ENCODE results near the gene HAUS7.

HAUS7 gene

GRCh38 chrX:153475751-153476281 is 5.4 kb upstream of the HAUS7 start:
- no peak for DNase-seq

DNA sequence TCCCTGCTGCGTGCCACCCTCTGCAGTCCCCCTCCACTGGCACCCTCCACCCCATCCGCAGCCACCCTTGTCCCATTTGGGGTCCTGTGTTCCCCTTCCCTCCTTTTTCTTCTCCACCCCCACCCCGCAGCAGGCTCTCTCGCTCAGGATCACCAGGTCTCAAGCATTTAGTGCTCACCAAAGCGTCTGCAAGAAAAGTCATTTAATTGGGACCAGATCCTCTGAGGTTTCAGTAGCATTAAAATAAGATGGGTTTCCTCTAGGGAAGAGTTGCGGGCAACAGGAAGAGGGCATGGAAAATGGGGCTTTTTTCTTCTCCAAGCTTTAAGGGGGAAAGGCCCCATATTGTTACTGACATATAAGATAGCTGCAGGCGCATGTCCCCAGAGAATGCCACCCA is 4.9 kb upstream of the HAUS7 start:
- no peak for DNase-seq

GRCh38 chrX:153474718-153475117 is 4.3 kb upstream of the HAUS7 start:
- DNase-seq: peak; percentile 56

DNA sequence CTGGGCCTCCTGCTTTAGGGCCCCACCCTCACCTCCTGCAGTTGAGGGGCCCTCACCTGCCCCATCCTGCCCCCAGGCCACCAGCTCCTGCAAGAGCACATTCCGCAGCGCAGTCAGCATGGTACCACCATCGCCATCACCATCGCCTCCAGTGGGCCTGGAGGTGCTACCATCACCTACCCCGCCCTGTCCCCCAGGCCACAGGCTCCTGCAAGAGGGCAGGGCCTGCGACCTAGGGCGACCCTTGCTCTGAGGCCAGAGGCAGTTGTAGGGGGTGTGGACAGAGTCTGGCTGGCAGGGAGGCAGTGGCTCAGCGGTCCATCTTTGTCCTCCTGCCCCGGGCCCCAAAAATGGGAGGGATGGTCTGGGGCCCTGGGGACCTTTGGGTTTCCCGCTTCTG is 3.9 kb upstream of the HAUS7 start:
- DNase-seq: no peak

GRCh38 chrX:153473126-153473525 is 2.8 kb upstream of the HAUS7 start:
- no peak for DNase-seq

GRCh38 chrX:153471663-153472280 is 1.4 kb upstream of the HAUS7 start:
- no peak for DNase-seq

- peak; percentile 27 for DNase-seq
These were observed 465 bp downstream of the HAUS7 start for GRCh38 chrX:153469811-153470410.

- DNase-seq: no peak
These were observed 2.3 kb downstream of the HAUS7 start for GRCh38 chrX:153468008-153468580.

DNA sequence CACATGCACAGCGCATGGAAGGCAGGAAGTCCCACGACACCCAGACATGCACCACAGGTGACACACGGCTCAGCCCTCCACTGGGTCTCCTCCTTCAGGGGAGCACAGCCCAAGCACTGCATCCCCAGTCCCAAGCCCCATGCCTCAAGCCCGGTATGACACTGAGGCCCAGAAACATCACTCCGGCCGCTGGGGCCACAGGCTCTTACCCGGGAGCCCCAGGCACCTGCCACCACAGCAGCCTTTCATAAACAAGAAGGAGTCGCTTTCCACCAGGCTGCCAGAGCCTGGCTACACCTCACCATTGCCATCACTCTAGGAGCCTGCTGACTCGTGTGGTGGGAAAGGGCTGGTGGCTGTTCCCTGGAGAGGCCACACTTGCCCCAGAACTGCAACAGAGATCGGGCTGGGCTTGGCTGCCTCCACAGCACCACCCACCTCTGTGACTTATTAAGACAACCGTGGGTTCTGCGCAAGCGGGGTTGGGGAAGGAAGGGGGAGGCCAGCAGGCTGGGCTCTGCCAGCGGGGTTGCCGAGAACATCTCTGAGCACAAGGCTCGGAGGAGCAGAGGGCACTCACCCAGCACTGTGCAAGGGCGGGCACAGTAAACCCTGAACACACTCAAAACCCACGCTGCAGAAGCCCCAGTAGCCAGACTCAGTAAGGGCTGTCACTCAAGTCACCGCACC is 4.5 kb downstream of the HAUS7 start:
- no peak for DNase-seq

- DNase-seq: no peak
These were observed 6.3 kb downstream of the HAUS7 start for GRCh38 chrX:153464116-153464515.

GRCh38 chrX:153463556-153463955 is 6.8 kb downstream of the HAUS7 start:
- no peak for DNase-seq

DNA sequence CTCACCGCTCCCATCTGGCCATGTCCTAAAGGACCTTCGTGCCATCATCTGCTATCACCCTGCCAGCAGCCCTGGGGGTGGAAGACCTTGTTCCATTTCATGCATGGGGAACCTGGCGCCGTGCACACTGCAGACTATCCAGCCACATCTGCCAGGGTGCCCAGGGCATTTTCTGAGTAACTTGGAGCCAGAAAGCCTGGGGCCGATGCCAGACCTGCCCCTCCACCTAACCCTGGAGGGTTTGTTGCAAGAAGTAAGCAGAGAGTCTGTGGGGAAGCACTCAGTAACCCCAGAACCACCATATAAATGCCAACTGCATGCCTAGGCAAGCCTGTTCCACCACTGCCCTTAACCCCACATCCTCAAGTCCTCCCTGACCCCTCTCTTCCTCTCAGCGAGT is 7.3 kb downstream of the HAUS7 start:
- no peak for DNase-seq

DNA sequence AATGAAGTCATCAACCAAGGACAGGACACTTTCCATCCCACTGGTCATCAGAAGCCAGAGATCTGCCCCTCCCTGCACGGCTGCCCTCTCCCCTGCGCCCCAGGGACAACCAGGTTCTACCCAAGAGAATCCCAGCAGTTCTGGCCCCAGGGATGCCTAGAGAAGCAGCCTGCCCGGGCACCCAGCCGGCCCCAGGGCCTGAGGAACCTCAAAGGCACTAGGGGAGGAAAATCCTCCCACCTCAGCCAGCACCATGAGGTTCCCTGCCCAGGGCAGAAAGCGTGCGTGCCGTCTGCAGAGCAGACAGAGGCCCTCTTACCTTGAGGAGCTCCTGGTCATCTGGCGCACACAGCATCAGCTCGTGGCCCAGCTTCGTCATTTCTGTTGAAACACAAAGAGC is 8.1 kb downstream of the HAUS7 start:
- DNase-seq: no peak

DNA sequence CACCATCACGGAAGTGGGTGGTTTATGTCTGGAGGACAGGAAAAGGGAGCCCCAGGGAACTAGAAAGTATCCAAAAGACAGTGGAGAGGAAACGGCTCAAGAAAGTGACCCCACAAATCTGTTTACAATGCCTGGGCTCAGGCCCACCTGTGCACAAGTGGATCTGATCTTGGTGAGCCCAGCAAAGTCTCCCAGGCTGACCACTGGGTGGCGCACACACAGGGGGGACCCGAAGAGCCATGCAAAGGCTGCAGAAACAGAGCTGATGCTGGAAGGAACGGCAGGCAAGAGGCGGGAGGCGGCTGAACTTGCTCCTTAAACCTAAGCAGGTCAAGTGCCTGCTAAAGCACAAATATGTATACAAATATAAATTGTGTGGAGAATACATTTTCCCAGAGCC is 9.6 kb downstream of the HAUS7 start:
- peak; percentile 56 for DNase-seq

DNA sequence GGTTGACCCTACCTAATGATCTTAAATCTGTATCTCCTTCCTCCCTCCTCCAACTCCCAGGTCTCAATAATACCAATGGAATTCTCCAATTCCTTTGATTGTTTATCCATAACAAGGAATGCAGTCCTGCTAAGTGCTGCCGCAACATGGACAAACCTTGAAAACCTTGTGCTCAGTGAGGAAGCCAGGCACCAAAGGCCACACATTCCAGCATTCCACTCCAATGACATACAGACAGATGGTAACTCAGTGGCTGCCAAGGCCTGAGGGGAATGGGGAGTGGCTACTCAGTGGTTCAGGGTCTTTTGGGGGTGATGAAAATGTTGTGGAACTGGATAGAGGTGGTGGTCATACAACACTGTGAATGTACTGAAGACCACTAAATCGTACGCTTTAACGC is 10.4 kb downstream of the HAUS7 start:
- no peak for DNase-seq

GRCh38 chrX:153458476-153458875 is 11.9 kb downstream of the HAUS7 start:
- DNase-seq: no peak

GRCh38 chrX:153457827-153458466 is 12.4 kb downstream of the HAUS7 start:
- DNase-seq: no peak

- DNase-seq: no peak
These were observed 13.1 kb downstream of the HAUS7 start for GRCh38 chrX:153457136-153457825.

DNA sequence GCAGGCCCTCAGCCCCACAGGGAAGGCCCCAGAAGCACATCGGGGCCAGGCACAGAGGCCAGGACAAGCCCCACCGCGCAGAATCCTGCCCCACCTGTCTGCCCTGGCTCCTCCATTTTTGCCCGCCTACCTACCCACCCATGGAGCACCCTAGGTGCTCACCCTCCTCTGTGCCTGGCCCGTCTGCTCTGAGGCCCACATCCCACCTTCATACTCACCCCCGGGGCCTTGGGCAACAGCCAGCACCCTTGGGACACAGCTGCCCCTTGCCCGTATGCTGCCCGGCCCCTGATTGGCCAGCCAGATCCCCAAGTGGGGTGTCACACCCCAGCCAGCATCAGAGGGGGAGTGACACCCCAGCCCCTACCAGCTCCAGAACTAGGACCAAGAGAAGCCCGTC is 13.7 kb downstream of the HAUS7 start:
- DNase-seq: no peak

- DNase-seq: no peak
These were observed 14.2 kb downstream of the HAUS7 start for GRCh38 chrX:153456161-153456560.

DNA sequence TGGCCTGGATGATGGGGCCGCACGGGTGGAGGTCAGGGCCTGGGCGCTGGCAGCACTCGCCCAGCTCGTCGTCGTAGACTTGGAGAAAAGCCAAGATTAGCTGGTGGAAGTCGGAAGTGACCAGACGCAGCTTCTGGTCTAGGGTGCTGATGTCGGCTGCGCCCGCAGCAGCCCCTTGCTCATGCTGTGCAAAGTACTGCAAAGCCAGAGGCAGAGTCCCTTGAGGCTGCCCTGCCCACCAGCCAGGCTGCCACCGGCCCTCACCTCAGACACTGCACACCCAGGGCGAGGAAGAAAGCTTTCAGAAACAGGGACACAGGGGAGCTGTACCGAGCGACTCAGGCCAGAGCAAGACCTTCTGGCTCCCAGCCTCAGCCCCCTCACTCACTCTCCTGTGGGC is 14.8 kb downstream of the HAUS7 start:
- DNase-seq: no peak

DNA sequence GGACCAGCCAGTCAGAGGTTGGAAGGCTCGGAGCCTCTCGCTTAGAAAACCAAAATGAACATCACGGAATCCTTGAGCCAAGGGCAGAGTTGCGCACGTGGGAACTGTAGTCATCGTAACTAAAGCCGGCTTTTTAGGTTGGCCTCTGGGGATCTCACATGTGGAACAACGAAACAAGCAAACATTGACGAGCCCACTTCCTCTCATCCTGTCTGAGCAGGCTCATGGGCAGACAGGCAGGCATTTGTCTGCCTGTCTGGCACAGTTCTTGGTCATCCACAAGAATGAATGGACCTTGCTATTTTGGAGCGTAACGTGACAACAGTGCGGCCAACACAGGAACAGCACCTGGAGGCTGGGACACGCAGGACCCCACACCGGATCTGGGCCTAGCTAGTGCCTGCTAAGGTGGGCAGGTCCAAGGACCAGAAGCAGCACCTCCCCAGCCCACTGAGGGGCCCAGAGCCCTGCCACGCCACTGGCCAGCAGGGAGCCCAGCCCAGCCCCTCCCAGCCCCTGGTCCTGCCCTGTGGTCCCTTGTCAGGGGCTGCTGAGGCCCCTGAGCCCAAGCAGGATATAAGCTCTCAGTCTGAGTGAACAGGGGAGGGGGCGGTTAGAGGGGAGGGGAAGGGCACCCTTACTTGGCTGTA is 15.3 kb downstream of the HAUS7 start:
- no peak for DNase-seq
